Smooth muscle cell of the brain vasculature (primary cell): ENCODE measurements around the gene PLEKHA8.
"Not testable (repeated sequence)": the region's sequence is repeated elsewhere in the genome, so short reads cannot be mapped to it uniquely, and the experiment has no call there.

ENCODE experiments used
- DNase-seq: peaks from one replicate; pipeline ENCODE4 v3.0.0-alpha.2; 2012; ENCODE audit warnings: low read depth, low spot score

The PLEKHA8 gene

GRCh38 chr7:30062587-30062986 lies 34.4 kb downstream of the PLEKHA8 start:
- peak; percentile 26 for DNase-seq

GRCh38 chr7:30065746-30066145 lies 37.5 kb downstream of the PLEKHA8 start:
- DNase-seq: no peak

GRCh38 chr7:30066687-30067086 lies 38.5 kb downstream of the PLEKHA8 start:
- DNase-seq: no peak

- no peak for DNase-seq
Observed at GRCh38 chr7:30068117-30068516, 39.9 kb downstream of the PLEKHA8 start.

- no peak for DNase-seq
Observed at GRCh38 chr7:30069096-30069867, 41.1 kb downstream of the PLEKHA8 start.

GRCh38 chr7:30070052-30070451 lies 41.8 kb downstream of the PLEKHA8 start:
- DNase-seq: no peak

GRCh38 chr7:30072735-30073134 lies 44.5 kb downstream of the PLEKHA8 start:
- no peak for DNase-seq

GRCh38 chr7:30074422-30075030 lies 46.3 kb downstream of the PLEKHA8 start:
- no peak for DNase-seq

- DNase-seq: no peak
Observed at GRCh38 chr7:30076411-30076810, 48.2 kb downstream of the PLEKHA8 start.

- DNase-seq: no peak
Observed at GRCh38 chr7:30078280-30078679, 50.1 kb downstream of the PLEKHA8 start.

GRCh38 chr7:30079880-30080279 lies 51.7 kb downstream of the PLEKHA8 start:
- no peak for DNase-seq

- DNase-seq: no peak
Observed at GRCh38 chr7:30080818-30081217, 52.6 kb downstream of the PLEKHA8 start.

- no peak for DNase-seq
Observed at GRCh38 chr7:30082686-30083085, 54.5 kb downstream of the PLEKHA8 start.

GRCh38 chr7:30083334-30083733 lies 55.1 kb downstream of the PLEKHA8 start:
- DNase-seq: no peak

- DNase-seq: no peak
Observed at GRCh38 chr7:30084212-30084611, 56.0 kb downstream of the PLEKHA8 start.

GRCh38 chr7:30086529-30086928 lies 58.3 kb downstream of the PLEKHA8 start:
- DNase-seq: no peak

- DNase-seq: no peak
Observed at GRCh38 chr7:30087371-30087770, 59.2 kb downstream of the PLEKHA8 start.

GRCh38 chr7:30088362-30088761 lies 60.1 kb downstream of the PLEKHA8 start:
- no peak for DNase-seq

- DNase-seq: no peak
Observed at GRCh38 chr7:30090111-30090510, 61.9 kb downstream of the PLEKHA8 start.

GRCh38 chr7:30091491-30091912 lies 63.3 kb downstream of the PLEKHA8 start:
- no peak for DNase-seq

- DNase-seq: no peak
Observed at GRCh38 chr7:30091987-30092386, 63.8 kb downstream of the PLEKHA8 start.

- DNase-seq: no peak
Observed at GRCh38 chr7:30093420-30093952, 65.3 kb downstream of the PLEKHA8 start.

GRCh38 chr7:30098599-30098998 lies 70.4 kb downstream of the PLEKHA8 start:
- not testable (repeated sequence) for DNase-seq
